ENCODE measurements around the gene MPPED1.

- TF ChIP-seq, protein P1, sequence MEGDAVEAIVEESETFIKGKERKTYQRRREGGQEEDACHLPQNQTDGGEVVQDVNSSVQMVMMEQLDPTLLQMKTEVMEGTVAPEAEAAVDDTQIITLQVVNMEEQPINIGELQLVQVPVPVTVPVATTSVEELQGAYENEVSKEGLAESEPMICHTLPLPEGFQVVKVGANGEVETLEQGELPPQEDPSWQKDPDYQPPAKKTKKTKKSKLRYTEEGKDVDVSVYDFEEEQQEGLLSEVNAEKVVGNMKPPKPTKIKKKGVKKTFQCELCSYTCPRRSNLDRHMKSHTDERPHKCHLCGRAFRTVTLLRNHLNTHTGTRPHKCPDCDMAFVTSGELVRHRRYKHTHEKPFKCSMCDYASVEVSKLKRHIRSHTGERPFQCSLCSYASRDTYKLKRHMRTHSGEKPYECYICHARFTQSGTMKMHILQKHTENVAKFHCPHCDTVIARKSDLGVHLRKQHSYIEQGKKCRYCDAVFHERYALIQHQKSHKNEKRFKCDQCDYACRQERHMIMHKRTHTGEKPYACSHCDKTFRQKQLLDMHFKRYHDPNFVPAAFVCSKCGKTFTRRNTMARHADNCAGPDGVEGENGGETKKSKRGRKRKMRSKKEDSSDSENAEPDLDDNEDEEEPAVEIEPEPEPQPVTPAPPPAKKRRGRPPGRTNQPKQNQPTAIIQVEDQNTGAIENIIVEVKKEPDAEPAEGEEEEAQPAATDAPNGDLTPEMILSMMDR (conservative IDR thresholded peaks at IDR 0.05 in 1 of 2, IDR thresholded peaks at IDR 0.05 in 1 of 2; ENCODE audit: low read depth in 1 of 2, low read length in 2 of 2): no peak
- no peak for TF ChIP-seq EZH2 (IDR thresholded peaks at IDR 0.05; ENCODE audit: low read length, missing control alignments)
These were observed 61.2 kb downstream of the MPPED1 start for GRCh38 chr22:43473031-43473430.
